Esophagus muscularis mucosa (tissue), 4 donors: Measurements from ENCODE around the gene STK32B. TPM values are rescaled to one million over a fixed set of nuclear protein-coding genes. Genes with fewer than 3 reads are reported as not detected.

ENCODE experiments used
- DNase-seq: peaks from one replicate; pipeline ENCODE4 v3.0.0-alpha.2; 2017; ENCODE audit errors: extremely low spot score
- H3K27ac ChIP-seq, 4 donors: fragments of 200-600 bp; sonication (generic); replicated peaks in 1 of 4; 1 replicate in 3 of 4; 2 replicates in 1 of 4; pipeline ENCODE4 v1.5.1; 2016 to 2019; ENCODE audit warnings: mild to moderate bottlenecking in 1 of 4
- H3K27me3 ChIP-seq, 4 donors: fragments of 200-600 bp; sonication (generic); one replicate each; pipeline versions ENCODE4 v1.5.1 to v1.6.0; 2016 to 2019
- H3K36me3 ChIP-seq, 4 donors: fragments of 200-600 bp; sonication (generic); one replicate each; pipeline ENCODE4 v1.5.1; 2016 to 2019
- H3K4me1 ChIP-seq, 4 donors: fragments of 200-600 bp; sonication (generic); one replicate each; pipeline ENCODE4 v1.5.1; 2016 to 2019
- H3K4me3 ChIP-seq, 4 donors: fragments of 200-600 bp; sonication (generic); 1 replicate in 2 of 4; 2 replicates in 2 of 4; pipeline ENCODE4 v1.5.1; 2016 to 2019; ENCODE audit warnings: mild to moderate bottlenecking in 4 of 4, moderate library complexity in 1 of 4
- H3K9me3 ChIP-seq, 4 donors: fragments of 200-600 bp; sonication (generic); 1 replicate in 3 of 4; 2 replicates in 1 of 4; pipeline ENCODE4 v1.5.1; 2016 to 2019
- CTCF ChIP-seq, 3 experiments: fragments of 200-600 bp in 2 of 3; fragments of 450-650 bp in 1 of 3; sonication (generic) in 2 of 3; IDR thresholded peaks; one replicate each; pipeline ENCODE4 v1.5.1; 2017 to 2019; ENCODE audit warnings: antibody characterized with exemption in 3 of 3, mild to moderate bottlenecking in 2 of 3, moderate library complexity in 1 of 3
- EP300 ChIP-seq: sonication (generic); formaldehyde crosslinking; IDR thresholded peaks from one replicate; pipeline ENCODE4 v1.6.1; 2017; ENCODE audit warnings: antibody characterized with exemption
- POLR2A ChIP-seq: fragments of 450-650 bp; IDR thresholded peaks from one replicate; pipeline ENCODE4 v1.6.1; 2017; ENCODE audit warnings: antibody characterized with exemption, moderate library complexity, mild to moderate bottlenecking, low read depth
- POLR2AphosphoS5 ChIP-seq, 2 donors: sonication (generic); formaldehyde crosslinking; IDR thresholded peaks; one replicate each; pipeline ENCODE4 v1.6.1; 2017; ENCODE audit warnings: antibody characterized with exemption in 2 of 2
- WGBS: methylation state at CpG from one replicate; pipeline ENCODE4 v1.1.5; 2018; 5-methylcytosine and 5-hydroxymethylcytosine counted together
- intact Hi-C: fragments of 100-400 bp; cut with DNase I; formaldehyde crosslinking; loops from one replicate; pipeline ENCODE4 v1.15.1; 2023
- total RNA-seq, 4 donors: library from RNA; depleted of rRNA; stranded (reverse); fragments of >200 nt; gene quantifications; one replicate each; pipeline versions ENCODE4 v1.1.0 to v1.2.1, GENCODE V29; 2016

Gene STK32B
- total RNA-seq, 4 donors from 2014 or later: 1.7 to 3.8 (median 2.7) TPM

- no peak for DNase-seq
- Histone ChIP-seq H3K27ac (no peak overlapping the region), H3K4me1 (no peaks in the 10 kb centered on the region), H3K9me3 (peaks cover 0 to 12% (median 8%) of the 10 kb centered on the region in 4 donors), H3K27me3 (no peaks in the 10 kb centered on the region), H3K4me3 (no peak overlapping the region), H3K36me3 (no peaks in the 10 kb centered on the region)
- WGBS: 86% methylated on average over 3 of the region's 3 CpGs
- no peak for TF ChIP-seq POLR2A
- intact Hi-C loops: no loop called here
Measured at GRCh38 chr4:5307928-5308327, 256.6 kb downstream of the STK32B start.

GRCh38 chr4:5322321-5322720, 271.0 kb downstream of the STK32B start:
- Histone ChIP-seq H3K9me3 (peaks cover 0 to 20% (median 11%) of the 10 kb centered on the region in 4 donors), H3K27ac (no peak overlapping the region), H3K36me3 (no peaks in the 10 kb centered on the region), H3K27me3 (no peaks in the 10 kb centered on the region), H3K4me3 (no peak overlapping the region), H3K4me1 (no peaks in the 10 kb centered on the region)
- intact Hi-C loops: no loop called here
- no peak for TF ChIP-seq POLR2AphosphoS5 (IDR thresholded peaks at IDR 0.05)
- TF ChIP-seq EP300: no peak
- no peak for TF ChIP-seq CTCF (IDR thresholded peaks at IDR 0.05)
- no peak for DNase-seq
- 81% methylated on average over 2 of the region's 2 CpGs for WGBS

GRCh38 chr4:5330339-5330989, 279.2 kb downstream of the STK32B start:
- Histone ChIP-seq H3K9me3 (peaks cover 0 to 15% (median 7%) of the 10 kb centered on the region in 4 donors), H3K27ac (no peak overlapping the region), H3K4me1 (no peaks in the 10 kb centered on the region), H3K36me3 (peaks cover 0 to 7% (median 0%) of the 10 kb centered on the region in 4 donors), H3K27me3 (no peaks in the 10 kb centered on the region), H3K4me3 (no peak overlapping the region)
- no peak for DNase-seq
- intact Hi-C loops: no loop called here
- TF ChIP-seq POLR2A (no peak), CTCF (IDR thresholded peaks at IDR 0.05) (no peak), POLR2AphosphoS5 (IDR thresholded peaks at IDR 0.05) (no peak), EP300 (no peak)
- WGBS: 78% methylated on average over 3 of the region's 3 CpGs

- TF ChIP-seq EP300 (no peak), CTCF (IDR thresholded peaks at IDR 0.05) (no peak), POLR2AphosphoS5 (IDR thresholded peaks at IDR 0.05) (no peak), POLR2A (no peak)
- Histone ChIP-seq H3K27me3 (no peaks in the 10 kb centered on the region), H3K36me3 (no peaks in the 10 kb centered on the region), H3K9me3 (peaks cover 0 to 2% (median 0%) of the 10 kb centered on the region in 4 donors), H3K4me3 (no peak overlapping the region), H3K4me1 (no peaks in the 10 kb centered on the region), H3K27ac (no peak overlapping the region)
- 59% methylated on average over 2 of the region's 2 CpGs for WGBS
- no peak for DNase-seq
- intact Hi-C loops: no loop called here
Measured at GRCh38 chr4:5337731-5338130, 286.5 kb downstream of the STK32B start.

- 58% methylated on average over 1 of the region's 1 CpG for WGBS
- no peak for DNase-seq
- H3K9me3 ChIP-seq: peaks cover 0 to 2% (median 0%) of the 10 kb centered on the region in 4 donors
- H3K36me3 ChIP-seq: no peaks in the 10 kb centered on the region
- H3K27ac ChIP-seq: no peak overlapping the region
- H3K27me3 ChIP-seq: no peaks in the 10 kb centered on the region
- H3K4me3 ChIP-seq: no peak overlapping the region
- TF ChIP-seq EP300: no peak
- no peak for TF ChIP-seq POLR2A
- TF ChIP-seq POLR2AphosphoS5 (IDR thresholded peaks at IDR 0.05): no peak
- TF ChIP-seq CTCF (IDR thresholded peaks at IDR 0.05): no peak
- H3K4me1 ChIP-seq: no peaks in the 10 kb centered on the region
- intact Hi-C loops: no loop called here
Measured at GRCh38 chr4:5338531-5338930, 287.3 kb downstream of the STK32B start.
